K562 (cell line): ENCODE measurements around the gene SLC22A7. TPM values are rescaled to one million over a fixed set of nuclear protein-coding genes. Genes with fewer than 3 reads are reported as not detected.
A peak's percentile ranks its signal among the peaks of the same experiment; 100 is the strongest.

Source experiments
- ATAC-seq: fragments of 200-7000 bp; cut with Tn5 transposase; 3 replicates; pipeline ENCODE4 v1.9.1; 2020; ENCODE audit warnings: moderate library complexity
- BruUV-seq: library from RNA; stranded (reverse); fragments of 400-500 nt; replicated peaks from 2 replicates; lab custom pipeline; 2021; lab: Mats Ljungman, UMichigan
- CTCF ChIA-PET: fragments of 300-600 bp; formaldehyde crosslinking; extraction: SDS; loops from one replicate; lab custom pipeline; 2021; ENCODE audit warnings: low intra/inter-chr PET ratio; lab: Yijun Ruan, JAX
- POLR2A ChIA-PET: fragments of 300-600, 350-650 bp; sonication (Branson Sonifier 250); formaldehyde crosslinking; extraction: SDS; loops from one replicate; lab custom pipeline; 2021; ENCODE audit warnings: antibody characterized with exemption, inconsistent platforms; lab: Yijun Ruan, JAX
- DNase-seq, 4 experiments: peaks; one replicate each; pipeline versions ENCODE4 v3.0.0 to v3.0.0-alpha.2; 2011 to 2018; ENCODE audit warnings: low spot score in 3 of 4, mixed read lengths in 3 of 4; ENCODE audit errors: extremely low read depth in 1 of 4
- FAIRE-seq: peaks from 2 replicates; lab custom pipeline; 2011; peaks lifted over from hg19 to GRCh38; lab: Jason Lieb, UNC
- H2AFZ ChIP-seq: 2 replicates; pipeline ENCODE4 v1.6.0; 2011; ENCODE audit warnings: low read depth, low read length, control low read depth, inconsistent platforms
- H3K27ac ChIP-seq: fragments of 200-600 bp; 3 replicates; pipeline ENCODE4 v1.8.0; 2011; ENCODE audit warnings: low read depth, mild to moderate bottlenecking, control low read depth, inconsistent platforms, low read length, moderate library complexity, mixed read lengths; ENCODE audit errors: extremely low read depth
- H3K27me3 ChIP-seq, 2 experiments: fragments of 300-600 bp in 1 of 2; 2 replicates in 1 of 2; 3 replicates in 1 of 2; pipeline versions ENCODE4 v1.6.0 to v1.8.0; 2011; ENCODE audit warnings: inconsistent platforms in 2 of 2, low read length in 2 of 2, mild to moderate bottlenecking in 1 of 2, mixed read lengths in 1 of 2, moderate library complexity in 1 of 2; ENCODE audit not compliant: control insufficient read depth in 2 of 2, insufficient read depth in 2 of 2
- H3K36me3 ChIP-seq: fragments of 300-600 bp; 3 replicates; pipeline ENCODE4 v1.8.0; 2011; ENCODE audit warnings: mild to moderate bottlenecking, low read length, inconsistent platforms; ENCODE audit not compliant: control insufficient read depth, insufficient read depth
- H3K4me1 ChIP-seq, 2 experiments: fragments of 200-600 bp in 1 of 2; replicated peaks in 1 of 2; 2 replicates in 1 of 2; 3 replicates in 1 of 2; pipeline versions ENCODE4 v1.5.1 to v1.8.0; 2011; ENCODE audit warnings: inconsistent platforms in 2 of 2, low read length in 2 of 2, mild to moderate bottlenecking in 1 of 2, mixed read lengths in 1 of 2, moderate library complexity in 1 of 2; ENCODE audit not compliant: control insufficient read depth in 2 of 2, insufficient read depth in 2 of 2
- H3K4me2 ChIP-seq: 2 replicates; pipeline ENCODE4 v1.6.1; 2011; ENCODE audit warnings: low read length, control low read depth, inconsistent platforms, mixed read lengths; ENCODE audit not compliant: insufficient read depth
- H3K4me3 ChIP-seq: fragments of 200-600 bp; sonication (generic), shearing (Covaris generic); 2 replicates; pipeline ENCODE4 v1.5.1; 2016; ENCODE audit warnings: control low read depth, inconsistent platforms
- H3K79me2 ChIP-seq: fragments of 200-600 bp; 3 replicates; pipeline ENCODE4 v1.8.0; 2011; ENCODE audit warnings: low read length, inconsistent platforms; ENCODE audit not compliant: control insufficient read depth, insufficient read depth
- H3K9ac ChIP-seq, 2 experiments: 2 replicates each; pipeline versions ENCODE4 v1.6.0 to v1.6.1; 2011; ENCODE audit warnings: low read depth in 2 of 2, low read length in 2 of 2, control low read depth in 1 of 2, inconsistent platforms in 1 of 2, mild to moderate bottlenecking in 1 of 2, mixed read lengths in 1 of 2; ENCODE audit not compliant: insufficient read depth in 1 of 2
- H3K9me1 ChIP-seq: one replicate; pipeline ENCODE4 v1.6.0; 2011; ENCODE audit warnings: inconsistent platforms, mild to moderate bottlenecking, low read length, moderate library complexity; ENCODE audit not compliant: control insufficient read depth, insufficient read depth
- H3K9me3 ChIP-seq: replicated peaks from 2 replicates; pipeline ENCODE4 v1.5.1; 2011; ENCODE audit warnings: low read depth, low read length, inconsistent platforms; ENCODE audit not compliant: control insufficient read depth, insufficient read depth
- H4K20me1 ChIP-seq: replicated peaks from 2 replicates; pipeline ENCODE4 v1.6.1; 2011; ENCODE audit warnings: low read length, inconsistent platforms, mixed read lengths; ENCODE audit not compliant: control insufficient read depth, insufficient read depth
- EP400 ChIP-seq: fragments of 450-650 bp; IDR thresholded peaks from 2 replicates; pipeline ENCODE4 v1.6.1; 2017; ENCODE audit warnings: antibody characterized with exemption, mild to moderate bottlenecking, moderate library complexity
- ETS2 ChIP-seq: IDR thresholded peaks from 2 replicates; pipeline ENCODE4 v1.6.1; 2016; ENCODE audit warnings: borderline replicate concordance, missing genetic modification characterization, mild to moderate bottlenecking, moderate library complexity, missing compliant biosample characterization; ENCODE audit not compliant: poor library complexity, severe bottlenecking
- KDM1A ChIP-seq, 2 experiments: fragments of 450-650 bp; IDR thresholded peaks; 2 replicates each; pipeline ENCODE4 v1.6.1; 2016; ENCODE audit warnings: mild to moderate bottlenecking in 2 of 2
- NCOA2 ChIP-seq, 2 experiments: fragments of 450-650 bp; IDR thresholded peaks; 2 replicates each; pipeline ENCODE4 v1.6.1; 2018; ENCODE audit warnings: mild to moderate bottlenecking in 2 of 2, moderate library complexity in 1 of 2; ENCODE audit not compliant: partially characterized antibody in 2 of 2
- SAFB ChIP-seq: fragments of 200-400 bp; formaldehyde crosslinking; IDR thresholded peaks from 2 replicates; pipeline ENCODE4 v1.6.1; 2017; ENCODE audit warnings: low read depth, low read length, borderline replicate concordance
- USF1 ChIP-seq: sonication (generic); formaldehyde crosslinking; IDR thresholded peaks from 2 replicates; pipeline ENCODE4 v1.9.0; 2022; ENCODE audit warnings: mild to moderate bottlenecking, missing genetic modification reagents
- ZFP36 ChIP-seq: fragments of 150-350 bp; IDR thresholded peaks from 2 replicates; pipeline ENCODE4 v1.6.1; 2018; ENCODE audit warnings: low read length, low read depth; ENCODE audit not compliant: partially characterized antibody
- ZNF263 ChIP-seq: sonication (generic); formaldehyde crosslinking; IDR thresholded peaks from 2 replicates; pipeline ENCODE4 v1.8.0; 2022; ENCODE audit warnings: mild to moderate bottlenecking, missing genetic modification reagents, borderline replicate concordance
- ZNF764 ChIP-seq: fragments of 250-450 bp; sonication (Bioruptor Pico); IDR thresholded peaks from 2 replicates; pipeline ENCODE4 v1.4.0; 2020; ENCODE audit warnings: low read depth, mild to moderate bottlenecking, moderate library complexity
- WGBS: fragments of 100-300 bp; shearing (Covaris generic); methylation state at CpG from one replicate; pipeline ENCODE4 v1.1.6; 2016; ENCODE audit warnings: low coverage, mixed read lengths; ENCODE audit not compliant: insufficient coverage; ENCODE audit errors: missing lambda C conversion rate; 5-methylcytosine and 5-hydroxymethylcytosine counted together
- in situ Hi-C: fragments of 300-500 bp; cut with MboI; formaldehyde crosslinking; loops from 4 replicates; pipeline ENCODE4 v1.15.0; 2018; ENCODE audit warnings: inconsistent platforms, mixed read lengths
- intact Hi-C: fragments of 100-400 bp; cut with micrococcal nuclease; formaldehyde crosslinking; loops from 2 replicates; pipeline ENCODE4 v1.14.2; 2022
- polyA plus RNA-seq, 8 experiments: library from polyadenylated mRNA; depleted of rRNA in 4 of 8; stranded (reverse) in 5 of 8; unstranded in 3 of 8; fragments of >200 nt; fragmentation: Nextera tagmentation in 2 of 8; fragmentation: Illumina TruSeq in 1 of 8; extraction: Ambion mirVana in 2 of 8; extraction: Trizol in 1 of 8; gene quantifications; 2 replicates each; pipeline versions ENCODE4 v1.2.1 to v1.2.3, GENCODE V29; 2011 to 2014; ENCODE audit warnings: inconsistent platforms in 1 of 8, missing spikeins in 1 of 8
- total RNA-seq, 7 experiments: library from RNA; depleted of rRNA in 6 of 7; stranded (reverse); fragments of >200 nt in 6 of 7; fragmentation: Illumina TruSeq in 2 of 7; extraction: Trizol in 2 of 7; gene quantifications; 2 replicates each; pipeline versions ENCODE4 v1.2.1 to v1.2.3, GENCODE V29; 2011 to 2021; ENCODE audit warnings: low replicate concordance in 1 of 7

SLC22A7 gene
- total and polyA plus RNA-seq, 9 of the 15 experiments (the other 6 are each of a cell fraction or from before 2014, with no cell fraction given), result not detected

DNA sequence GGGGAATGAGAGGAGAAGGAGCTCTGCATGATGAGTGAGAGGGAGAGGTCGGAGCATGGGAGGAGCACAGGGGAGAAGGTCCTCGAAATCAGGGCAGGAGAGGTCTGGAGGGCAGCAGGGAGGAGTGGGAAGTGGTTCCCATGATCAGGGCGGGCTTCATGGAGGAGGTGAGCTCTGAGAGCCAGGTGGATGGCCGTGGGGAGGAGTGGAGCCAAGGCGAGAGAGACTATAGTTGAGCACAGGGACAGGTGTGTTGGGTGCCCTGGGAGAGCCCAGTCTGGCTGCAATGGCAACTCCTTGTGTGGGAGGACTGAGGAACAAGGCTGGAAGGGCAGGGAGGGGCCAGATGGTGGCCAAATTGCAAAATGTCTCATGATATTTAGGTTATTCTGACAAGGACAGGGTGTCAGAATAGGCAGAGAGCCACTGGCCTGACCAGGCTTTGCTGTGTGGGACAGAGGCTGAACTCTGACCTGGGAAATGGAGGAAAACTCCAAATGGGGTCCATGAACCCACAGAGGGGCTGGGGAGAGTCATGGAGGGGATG, 33.4 kb upstream of the SLC22A7 start:
- in situ Hi-C loops, result loop anchor here (5.0 kb wide), 1 partner anchor 228 kb away; no protein-coding TSS in a partner anchor

More for the DNA sequence above, 33.4 kb upstream of the SLC22A7 start:
- Histone ChIP-seq H3K4me2 (no peak overlapping the region), H3K27me3 (peaks cover 0 to 4% of the 10 kb centered on the region in 2 experiments; a peak in 1 of 5 replicates), H3K79me2 (no peaks in the 10 kb centered on the region), H3K9ac (no peak overlapping the region; a peak in 1 of 4 replicates), H3K9me1 (no peaks in the 10 kb centered on the region), H3K4me3 (no peak overlapping the region), H3K9me3 (no peaks in the 10 kb centered on the region), H2AFZ (no peak overlapping the region), H3K27ac (no peak overlapping the region), H3K4me1 (peaks cover 27 to 39% of the 10 kb centered on the region in 2 experiments), H3K36me3 (no peaks in the 10 kb centered on the region), H4K20me1 (peaks cover 4% of the 10 kb centered on the region; the same call in 1 of the 2 replicates)
- ATAC-seq, result no peak
- ChIA-PET CTCF (no interaction called here), POLR2A (interaction anchor here (0.6 to 1.1 kb wide), 3 partner anchors 35 to 299 kb away, joined by 3 to 4 read pairs (median 4); partner anchors contain the start of gene DNPH1)
- intact Hi-C loops, result loop anchor here (5.0 to 10.0 kb wide), 3 partner anchors 133 to 810 kb away; no protein-coding TSS in a partner anchor
- DNase-seq, result no peak
- TF ChIP-seq USF1, result peak; percentile 8; the same call in 1 of the 2 replicates
- peak; percentile 89 for TF ChIP-seq ZFP36
- TF ChIP-seq KDM1A (IDR thresholded peaks at IDR 0.05), result no peak
- TF ChIP-seq SAFB, result no peak
- TF ChIP-seq EP400, result no peak
- no peak for TF ChIP-seq ETS2
- TF ChIP-seq NCOA2 (IDR thresholded peaks at IDR 0.05; ENCODE audit: partially characterized antibody in 2 of 2), result no peak
- TF ChIP-seq ZNF263, result peak; percentile 81
- TF ChIP-seq ZNF764, result no peak
- no peak for FAIRE-seq
- 12% methylated on average over 5 of the region's 5 CpGs for WGBS
- no TSS peak for BruUV-seq
